Keratinocyte (primary cell): ENCODE results near the gene CORO7.

Source experiments
- EZH2 ChIP-seq: IDR thresholded peaks from one replicate; pipeline ENCODE4 v1.6.1; 2012; ENCODE audit warnings: inconsistent platforms, mild to moderate bottlenecking, low read length, moderate library complexity
- TF ChIP-seq, protein P1 (sequence below), 3 experiments: IDR thresholded peaks in 1 of 3; conservative IDR thresholded peaks in 1 of 3; optimal IDR thresholded peaks in 1 of 3; 2 replicates in 2 of 3; 3 replicates in 1 of 3; pipeline versions ENCODE3 to v1.5.1; 2011; ENCODE audit warnings: low read length in 3 of 3, mild to moderate bottlenecking in 3 of 3, moderate library complexity in 2 of 3, control low read depth in 1 of 3, inconsistent platforms in 1 of 3; ENCODE audit not compliant: insufficient read depth in 2 of 3; ENCODE audit errors: extremely low read depth in 1 of 3

DNA sequence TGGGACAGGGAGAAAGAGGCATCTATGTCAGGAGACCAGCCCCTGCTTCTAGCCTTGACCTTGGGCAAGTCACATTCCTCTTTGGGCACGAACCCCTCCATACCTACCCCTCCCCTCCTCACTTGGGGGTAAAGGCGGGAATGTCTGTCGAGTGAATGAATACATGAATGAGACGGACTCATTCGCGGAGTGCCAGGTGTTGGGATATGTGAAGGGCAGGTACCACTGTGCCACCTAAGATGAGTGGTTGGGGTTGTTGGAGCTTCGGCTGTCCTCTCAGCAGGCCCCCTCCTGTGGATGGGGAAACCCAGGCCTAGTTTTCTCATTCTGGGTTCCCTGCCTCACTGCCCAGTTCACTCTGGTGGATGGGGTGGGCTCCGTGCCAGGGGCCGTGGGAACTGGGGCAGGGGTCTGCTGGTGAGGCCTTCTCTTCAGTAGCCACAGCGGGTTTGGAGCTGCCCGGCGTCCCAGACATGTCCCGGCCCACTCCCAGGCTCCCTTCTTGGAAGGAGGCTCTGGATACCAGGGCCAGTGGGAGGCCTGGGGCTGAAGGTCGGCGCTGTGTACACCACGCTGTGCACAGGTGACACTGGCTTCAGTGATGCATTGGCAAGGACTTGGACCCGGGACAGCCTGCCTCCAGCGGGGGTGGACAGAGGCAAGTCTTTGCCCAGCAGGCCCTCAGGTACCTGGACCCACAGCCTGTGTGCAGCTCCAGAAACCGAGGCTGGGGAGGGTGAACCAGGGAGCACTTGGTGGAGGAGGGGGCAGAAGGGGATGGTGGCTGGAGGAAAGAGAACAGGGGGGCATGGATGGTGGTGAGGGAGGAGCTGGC, 94.9 kb downstream of the CORO7 start:
- TF ChIP-seq, protein P1, sequence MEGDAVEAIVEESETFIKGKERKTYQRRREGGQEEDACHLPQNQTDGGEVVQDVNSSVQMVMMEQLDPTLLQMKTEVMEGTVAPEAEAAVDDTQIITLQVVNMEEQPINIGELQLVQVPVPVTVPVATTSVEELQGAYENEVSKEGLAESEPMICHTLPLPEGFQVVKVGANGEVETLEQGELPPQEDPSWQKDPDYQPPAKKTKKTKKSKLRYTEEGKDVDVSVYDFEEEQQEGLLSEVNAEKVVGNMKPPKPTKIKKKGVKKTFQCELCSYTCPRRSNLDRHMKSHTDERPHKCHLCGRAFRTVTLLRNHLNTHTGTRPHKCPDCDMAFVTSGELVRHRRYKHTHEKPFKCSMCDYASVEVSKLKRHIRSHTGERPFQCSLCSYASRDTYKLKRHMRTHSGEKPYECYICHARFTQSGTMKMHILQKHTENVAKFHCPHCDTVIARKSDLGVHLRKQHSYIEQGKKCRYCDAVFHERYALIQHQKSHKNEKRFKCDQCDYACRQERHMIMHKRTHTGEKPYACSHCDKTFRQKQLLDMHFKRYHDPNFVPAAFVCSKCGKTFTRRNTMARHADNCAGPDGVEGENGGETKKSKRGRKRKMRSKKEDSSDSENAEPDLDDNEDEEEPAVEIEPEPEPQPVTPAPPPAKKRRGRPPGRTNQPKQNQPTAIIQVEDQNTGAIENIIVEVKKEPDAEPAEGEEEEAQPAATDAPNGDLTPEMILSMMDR (optimal IDR thresholded peaks at IDR 0.05 in 1 of 3, IDR thresholded peaks at IDR 0.05 in 1 of 3, conservative IDR thresholded peaks at IDR 0.05 in 1 of 3; ENCODE audit: extremely low read depth in 1 of 3, insufficient read depth in 2 of 3, low read length in 3 of 3), result no peak
- TF ChIP-seq EZH2, result no peak
